ENCODE results near the gene RPL3.

DNA sequence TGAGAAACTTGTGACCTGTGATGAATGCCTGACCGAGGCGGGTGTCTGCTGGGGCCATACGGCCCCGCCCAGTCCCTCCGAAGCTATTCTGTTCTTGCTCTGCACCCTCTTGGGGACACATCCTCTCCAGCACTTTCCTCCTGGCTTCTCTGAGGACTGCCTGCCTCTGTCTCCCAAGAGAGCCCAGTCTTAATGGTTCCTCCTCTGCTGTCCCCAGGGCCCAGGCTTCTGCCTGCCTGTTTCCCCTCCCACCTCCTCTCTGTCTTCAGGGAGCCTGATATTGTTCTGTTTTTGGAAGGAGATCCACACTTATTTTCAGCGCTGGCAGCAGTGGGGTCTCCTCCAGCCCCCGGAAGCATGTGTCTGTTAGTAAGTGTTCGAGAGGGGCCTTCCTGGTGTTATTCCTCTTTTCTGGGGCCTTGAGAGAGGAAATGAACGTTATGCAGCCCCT lies 49.1 kb upstream of the RPL3 start:
- TF ChIP-seq, protein P1, sequence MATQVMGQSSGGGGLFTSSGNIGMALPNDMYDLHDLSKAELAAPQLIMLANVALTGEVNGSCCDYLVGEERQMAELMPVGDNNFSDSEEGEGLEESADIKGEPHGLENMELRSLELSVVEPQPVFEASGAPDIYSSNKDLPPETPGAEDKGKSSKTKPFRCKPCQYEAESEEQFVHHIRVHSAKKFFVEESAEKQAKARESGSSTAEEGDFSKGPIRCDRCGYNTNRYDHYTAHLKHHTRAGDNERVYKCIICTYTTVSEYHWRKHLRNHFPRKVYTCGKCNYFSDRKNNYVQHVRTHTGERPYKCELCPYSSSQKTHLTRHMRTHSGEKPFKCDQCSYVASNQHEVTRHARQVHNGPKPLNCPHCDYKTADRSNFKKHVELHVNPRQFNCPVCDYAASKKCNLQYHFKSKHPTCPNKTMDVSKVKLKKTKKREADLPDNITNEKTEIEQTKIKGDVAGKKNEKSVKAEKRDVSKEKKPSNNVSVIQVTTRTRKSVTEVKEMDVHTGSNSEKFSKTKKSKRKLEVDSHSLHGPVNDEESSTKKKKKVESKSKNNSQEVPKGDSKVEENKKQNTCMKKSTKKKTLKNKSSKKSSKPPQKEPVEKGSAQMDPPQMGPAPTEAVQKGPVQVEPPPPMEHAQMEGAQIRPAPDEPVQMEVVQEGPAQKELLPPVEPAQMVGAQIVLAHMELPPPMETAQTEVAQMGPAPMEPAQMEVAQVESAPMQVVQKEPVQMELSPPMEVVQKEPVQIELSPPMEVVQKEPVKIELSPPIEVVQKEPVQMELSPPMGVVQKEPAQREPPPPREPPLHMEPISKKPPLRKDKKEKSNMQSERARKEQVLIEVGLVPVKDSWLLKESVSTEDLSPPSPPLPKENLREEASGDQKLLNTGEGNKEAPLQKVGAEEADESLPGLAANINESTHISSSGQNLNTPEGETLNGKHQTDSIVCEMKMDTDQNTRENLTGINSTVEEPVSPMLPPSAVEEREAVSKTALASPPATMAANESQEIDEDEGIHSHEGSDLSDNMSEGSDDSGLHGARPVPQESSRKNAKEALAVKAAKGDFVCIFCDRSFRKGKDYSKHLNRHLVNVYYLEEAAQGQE (IDR thresholded peaks at IDR 0.05; ENCODE audit: insufficient read depth in 1 of 2, low read depth in 2 of 2, low read length in 2 of 2), result no peak
- no peak for TF ChIP-seq POLR2AphosphoS5 (IDR thresholded peaks at IDR 0.05; ENCODE audit: low read depth, low read length)
